GM21528 (cell line): ENCODE results near the gene LILRA5.
"Not testable (repeated sequence)": the region's sequence is repeated elsewhere in the genome, so short reads cannot be mapped to it uniquely, and the experiment has no call there.

Experiments
- ATAC-seq: cut with Tn5 transposase; IDR thresholded peaks from one replicate; pipeline ENCODE4 v1.9.1; 2021; ENCODE audit warnings: mild to moderate bottlenecking, moderate library complexity; ENCODE audit not compliant: unreplicated experiment, low FRiP score

LILRA5 gene

DNA sequence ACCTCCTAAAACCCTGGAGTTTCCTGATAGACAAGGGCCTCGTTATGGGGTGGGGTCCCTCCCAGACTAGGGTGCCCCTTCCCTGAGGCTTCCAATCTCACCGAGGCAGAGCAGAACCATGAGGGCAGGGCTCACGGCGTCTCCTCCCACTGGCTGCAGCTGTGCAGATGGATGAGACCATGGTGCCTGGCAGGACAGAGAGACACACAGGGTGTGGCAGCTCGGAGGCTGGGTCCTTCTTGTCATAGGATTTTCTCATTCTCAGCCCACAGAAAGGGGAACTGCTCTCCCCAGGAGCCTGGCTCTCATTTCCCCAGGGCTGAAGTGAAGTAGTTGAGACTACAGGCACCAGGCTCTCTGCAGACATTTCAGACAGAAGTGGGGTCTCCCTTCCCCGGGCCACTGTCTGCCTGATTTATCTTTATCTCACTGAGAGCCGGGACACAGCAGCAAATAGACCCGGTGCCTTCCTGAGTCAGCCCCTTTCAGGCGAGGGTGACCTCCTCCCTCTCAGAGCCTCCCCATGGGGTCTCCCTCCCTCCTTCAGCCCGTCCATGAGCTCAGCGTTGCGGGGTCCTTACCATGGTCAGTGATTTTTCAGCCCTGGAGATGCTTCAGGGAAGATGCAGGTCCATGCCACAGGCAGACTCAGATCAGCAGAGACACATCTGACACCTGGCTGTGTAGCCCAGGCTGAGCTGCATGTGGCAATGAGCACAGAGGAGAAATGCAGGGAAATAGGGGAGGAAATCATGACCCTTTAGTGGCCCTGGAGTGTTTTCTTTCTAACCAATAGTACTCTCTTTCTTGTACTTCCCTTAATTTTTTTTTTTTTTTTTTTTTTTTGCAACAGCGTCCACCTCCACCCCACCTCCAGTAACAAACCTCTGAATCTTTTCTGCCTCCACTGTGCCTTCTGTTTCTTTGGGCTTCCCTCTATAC, at the start of gene LILRA5:
Gene LILRA5 (minus strand): TSS at position 731 of the 942 bp plus-strand sequence. CDS start 147 bp downstream, at position 584.
- no peak for ATAC-seq

DNA sequence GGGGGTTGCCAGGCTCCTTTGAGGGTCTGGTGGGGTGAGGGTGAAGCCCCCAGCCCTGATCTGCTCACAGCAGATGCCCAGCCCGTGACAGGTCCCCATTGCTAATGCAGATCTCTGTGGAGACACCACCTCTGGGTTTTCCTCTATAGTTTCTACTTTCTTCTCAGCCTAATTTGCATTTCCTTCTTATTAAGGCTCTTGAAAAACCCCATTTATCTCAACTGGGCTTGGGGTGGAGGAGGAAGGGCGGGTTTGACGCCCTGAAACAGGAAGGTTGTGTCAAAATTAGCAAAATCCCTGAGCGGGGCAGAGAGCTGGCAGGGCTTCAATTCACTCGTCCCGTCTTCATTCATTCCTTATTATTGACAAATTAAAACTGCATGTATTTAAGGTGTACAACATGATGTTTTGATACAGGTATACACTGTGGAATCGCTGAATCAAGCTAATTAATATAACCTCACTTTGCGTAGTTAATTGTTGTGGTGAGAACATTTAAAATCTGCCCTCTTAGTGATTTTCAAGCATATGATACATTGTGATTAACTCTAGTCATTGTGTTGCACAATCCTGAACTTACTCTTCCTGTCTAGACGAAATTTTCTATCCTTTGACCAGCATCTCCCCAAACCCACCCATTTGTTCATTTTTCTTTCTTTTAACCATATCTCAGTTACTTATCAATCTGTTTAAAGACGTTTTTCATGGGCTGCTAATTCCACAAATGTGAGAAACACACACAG, 48.9 kb upstream of the LILRA5 start:
- ATAC-seq, result not testable (repeated sequence)

DNA sequence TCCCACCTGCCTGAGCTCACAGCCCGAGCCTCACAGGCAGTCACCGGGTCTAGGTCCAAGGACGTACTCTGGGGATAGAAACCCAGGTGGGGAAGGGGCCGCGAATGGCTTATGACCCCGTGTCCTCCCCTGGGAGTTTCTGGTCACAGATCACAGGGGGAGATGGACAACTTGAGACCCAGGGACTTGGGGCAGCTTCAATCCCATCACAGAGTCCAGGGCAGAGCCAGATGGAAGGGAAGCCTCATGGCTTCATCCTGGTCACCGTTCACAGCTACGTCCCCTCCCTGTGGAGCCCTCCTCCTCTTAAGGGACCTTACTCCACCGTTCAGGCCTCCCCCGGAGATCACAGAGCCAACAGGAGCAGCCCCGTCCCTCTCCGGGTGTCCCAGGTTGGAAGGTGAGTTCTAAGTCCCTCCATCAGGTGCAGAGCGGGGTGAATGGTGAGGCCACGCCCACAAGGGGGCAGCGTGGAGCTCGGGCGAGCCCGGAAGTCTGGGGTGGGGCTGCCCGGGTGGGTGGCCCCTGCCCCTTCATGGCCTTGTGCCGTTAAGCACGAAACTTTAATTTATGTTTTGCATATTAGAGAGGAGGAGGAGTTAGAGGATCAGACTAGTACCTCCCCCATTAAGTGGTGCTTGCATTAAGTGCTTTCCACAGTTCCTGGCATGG, 46.3 kb upstream of the LILRA5 start:
- ATAC-seq, result not testable (repeated sequence)

DNA sequence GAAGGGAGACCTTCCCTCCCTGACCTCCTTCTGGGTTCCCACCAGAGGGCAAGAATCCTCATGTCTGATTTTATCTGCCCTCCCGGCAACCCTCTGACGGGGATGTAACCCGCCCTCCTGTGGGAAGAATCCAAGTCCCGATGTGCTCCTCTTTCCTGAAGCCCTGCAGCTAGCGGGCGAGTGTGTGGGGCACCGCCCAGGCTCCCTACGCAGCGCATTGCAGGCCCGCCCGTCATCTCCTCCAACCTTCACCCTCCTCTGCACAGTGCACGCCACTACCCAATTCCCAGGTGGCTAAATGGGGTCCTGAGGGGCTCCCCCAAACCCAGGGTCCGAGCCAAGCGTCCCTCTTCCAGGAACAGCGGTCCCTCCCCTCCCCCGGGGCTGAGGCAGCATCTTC, 44.4 kb upstream of the LILRA5 start:
- ATAC-seq, result no peak

DNA sequence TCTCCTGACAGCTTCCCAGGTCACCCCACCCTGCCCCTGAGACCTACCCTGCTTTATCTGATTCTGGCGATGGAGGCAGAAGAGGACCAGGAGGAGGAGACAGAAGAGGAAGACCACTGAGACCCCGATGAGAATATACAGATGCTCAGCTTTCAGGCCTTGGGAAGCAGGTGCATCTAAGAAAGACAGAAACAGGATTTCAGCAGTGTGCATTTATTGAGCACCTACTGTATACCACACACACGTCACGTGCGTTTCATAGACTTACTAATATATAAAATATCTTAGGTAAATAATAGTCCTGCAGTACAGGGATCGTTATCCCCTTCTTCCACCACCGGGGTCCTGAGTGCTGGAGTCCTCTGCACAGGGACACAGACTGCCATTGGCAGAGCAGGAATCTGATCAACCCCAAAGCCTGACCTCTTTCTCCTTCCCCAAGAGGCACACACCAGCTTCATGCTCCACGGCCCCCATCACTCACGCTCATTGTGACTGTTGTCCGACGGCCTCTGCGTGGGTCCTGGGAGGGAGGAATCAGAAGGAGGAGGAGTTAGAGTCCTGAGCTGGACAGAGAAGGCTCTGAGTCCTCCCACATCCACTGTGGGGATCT, 43.6 kb upstream of the LILRA5 start:
- ATAC-seq, result no peak

DNA sequence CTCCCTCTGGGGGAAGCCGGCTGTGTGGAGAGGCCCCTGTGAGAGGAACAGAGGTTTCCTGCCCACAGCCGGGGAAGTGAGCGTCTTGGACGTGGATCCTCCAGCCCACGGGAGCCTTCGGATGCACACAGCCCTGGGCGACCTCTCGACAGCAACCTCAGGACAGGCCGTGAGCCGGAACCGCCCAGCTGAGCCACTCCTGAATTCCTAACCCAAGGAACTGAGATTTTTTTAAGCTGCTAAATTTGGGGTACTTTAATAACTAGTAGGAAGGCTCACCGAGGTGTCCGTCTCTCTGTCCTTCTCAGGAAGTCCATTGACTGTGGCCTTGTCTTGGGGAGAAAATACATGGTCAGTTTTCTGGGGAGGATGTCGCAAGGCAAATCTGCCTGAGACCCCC, 42.7 kb upstream of the LILRA5 start:
- ATAC-seq, result no peak

DNA sequence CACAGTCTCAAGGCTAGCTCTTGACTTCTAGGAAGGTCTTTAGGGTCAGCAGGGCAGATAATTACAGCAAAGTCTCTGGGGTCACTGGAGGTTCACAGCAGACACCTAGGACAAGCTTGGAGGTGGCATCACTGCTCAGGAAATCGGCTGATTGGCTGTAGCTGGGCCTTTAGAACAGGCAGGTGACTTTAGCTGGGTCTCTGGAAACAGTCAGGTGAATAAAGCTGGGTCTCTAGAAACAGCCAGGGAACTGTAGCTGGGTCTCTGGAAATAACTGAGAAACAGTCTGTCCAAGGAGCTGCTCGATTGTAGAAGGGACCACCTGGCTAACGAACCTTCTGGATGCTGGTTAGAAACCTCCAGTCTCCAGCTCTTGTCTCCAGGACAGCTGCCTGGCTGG, 41.8 kb upstream of the LILRA5 start:
- no peak for ATAC-seq

DNA sequence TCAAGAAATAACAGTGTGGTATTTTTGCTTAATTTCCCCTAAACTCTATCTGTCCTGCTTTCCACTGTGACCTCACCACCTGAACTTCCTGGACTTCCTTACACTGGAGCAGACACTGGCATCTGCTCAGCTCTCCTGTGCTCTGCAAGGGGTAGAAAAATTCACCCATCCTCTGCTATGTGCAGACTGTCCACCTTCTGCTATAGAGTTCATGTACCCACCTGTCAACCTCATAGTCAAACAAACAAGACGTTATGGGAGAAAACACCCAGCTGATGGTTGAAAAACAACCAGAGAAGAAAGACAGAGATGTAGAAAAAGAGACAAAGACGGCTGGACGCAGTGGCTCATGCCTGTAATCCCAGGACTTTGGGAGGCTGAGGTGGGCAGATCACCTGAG, 39.6 kb upstream of the LILRA5 start:
- ATAC-seq, result no peak

DNA sequence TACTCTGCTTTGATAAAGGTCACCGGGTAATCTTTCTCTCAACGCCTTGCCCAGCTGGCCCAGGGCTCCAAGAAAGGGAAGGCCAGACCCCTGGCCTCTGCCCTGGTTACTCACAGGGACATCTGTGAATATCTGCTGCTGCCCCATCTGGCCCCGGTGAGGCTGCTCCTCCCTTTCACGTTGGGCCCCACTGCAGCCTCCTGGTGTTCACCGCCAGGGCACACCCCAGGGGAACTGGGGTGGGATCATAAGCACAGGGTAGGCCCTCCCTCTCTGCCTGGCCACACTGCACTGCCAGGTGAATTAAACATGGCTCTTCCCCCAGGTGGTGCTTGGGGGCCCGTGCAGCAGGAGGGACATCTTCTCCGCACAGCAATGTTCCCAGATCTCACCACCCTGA, 39.1 kb upstream of the LILRA5 start:
- ATAC-seq, result no peak

DNA sequence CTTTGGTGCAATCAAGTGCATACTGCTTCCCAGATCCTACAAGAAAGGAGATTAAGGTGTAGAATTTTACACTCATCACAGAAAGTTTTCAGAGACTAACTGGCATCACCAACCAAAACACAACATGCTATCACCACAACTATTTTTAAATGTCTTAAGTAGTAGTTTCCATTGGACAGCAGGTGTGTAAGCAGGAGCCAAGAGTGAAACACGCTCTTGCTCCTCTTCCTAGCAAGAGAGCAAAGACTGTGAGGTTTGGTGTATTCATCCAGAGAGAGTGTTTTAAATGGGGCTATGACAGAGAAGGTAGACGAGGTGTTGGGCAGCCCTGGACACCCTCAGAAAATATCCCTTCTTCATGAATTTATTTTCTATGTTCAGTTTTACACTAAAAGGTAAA, 38.5 kb upstream of the LILRA5 start:
- no peak for ATAC-seq

DNA sequence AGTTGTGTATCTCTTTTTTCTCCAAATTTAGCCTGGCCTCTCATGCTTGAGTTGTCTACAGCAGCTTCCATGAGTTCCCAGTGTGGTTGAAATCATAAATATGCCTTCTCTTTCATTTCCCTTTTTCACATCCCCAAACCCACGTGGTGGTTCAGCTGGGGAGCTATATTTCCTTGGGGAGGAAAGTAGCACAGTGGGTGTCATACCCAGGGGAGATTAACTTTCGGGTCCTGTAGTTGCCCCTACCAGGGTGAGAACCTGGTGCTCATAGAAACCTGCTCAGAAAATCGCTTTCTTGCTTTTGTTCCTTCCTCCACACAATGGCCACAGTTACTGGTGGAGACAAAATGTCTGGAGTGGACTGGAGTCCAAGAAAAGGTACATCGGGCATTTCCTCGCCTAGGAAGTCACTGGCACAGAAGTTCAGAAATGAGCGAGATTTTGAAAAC, 33.0 kb upstream of the LILRA5 start:
- no peak for ATAC-seq

DNA sequence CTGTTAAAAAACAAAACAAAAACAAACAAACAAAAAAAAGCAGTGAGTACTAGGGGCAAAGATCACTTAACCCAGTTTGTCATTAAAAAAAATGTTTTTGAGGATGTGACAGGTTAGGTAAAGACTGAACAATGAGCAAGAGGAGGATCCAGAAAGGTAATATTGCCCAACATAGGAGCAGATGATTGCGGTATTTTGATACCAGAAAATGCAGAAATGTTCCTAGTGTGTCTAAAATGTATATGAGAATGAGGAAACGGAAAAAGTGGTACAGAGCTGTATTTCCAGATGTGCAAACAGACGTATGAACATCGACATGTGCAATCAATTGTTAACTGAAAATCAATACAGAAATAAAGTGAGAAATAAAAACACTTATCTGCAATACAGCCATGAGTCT, 30.9 kb upstream of the LILRA5 start:
- ATAC-seq, result no peak

DNA sequence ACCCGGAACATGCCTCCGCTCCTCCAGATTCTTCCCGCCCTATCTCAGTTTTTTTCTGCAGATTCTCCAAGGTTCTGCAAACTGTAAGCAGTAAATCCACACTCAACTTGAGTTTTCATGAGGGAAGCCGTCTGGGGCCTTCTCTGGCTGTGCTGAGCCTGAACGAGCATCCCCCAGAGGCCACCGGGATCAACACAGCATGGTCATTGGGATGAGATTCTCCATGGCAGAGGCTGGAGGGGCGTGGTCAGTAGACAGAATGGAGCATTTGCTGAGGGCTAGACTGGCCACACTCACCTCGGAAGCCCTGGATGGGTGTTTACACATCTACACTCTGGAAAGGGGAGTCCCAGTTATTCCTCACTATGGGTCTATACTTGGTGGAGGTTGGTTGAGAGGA, 28.3 kb upstream of the LILRA5 start:
- no peak for ATAC-seq

DNA sequence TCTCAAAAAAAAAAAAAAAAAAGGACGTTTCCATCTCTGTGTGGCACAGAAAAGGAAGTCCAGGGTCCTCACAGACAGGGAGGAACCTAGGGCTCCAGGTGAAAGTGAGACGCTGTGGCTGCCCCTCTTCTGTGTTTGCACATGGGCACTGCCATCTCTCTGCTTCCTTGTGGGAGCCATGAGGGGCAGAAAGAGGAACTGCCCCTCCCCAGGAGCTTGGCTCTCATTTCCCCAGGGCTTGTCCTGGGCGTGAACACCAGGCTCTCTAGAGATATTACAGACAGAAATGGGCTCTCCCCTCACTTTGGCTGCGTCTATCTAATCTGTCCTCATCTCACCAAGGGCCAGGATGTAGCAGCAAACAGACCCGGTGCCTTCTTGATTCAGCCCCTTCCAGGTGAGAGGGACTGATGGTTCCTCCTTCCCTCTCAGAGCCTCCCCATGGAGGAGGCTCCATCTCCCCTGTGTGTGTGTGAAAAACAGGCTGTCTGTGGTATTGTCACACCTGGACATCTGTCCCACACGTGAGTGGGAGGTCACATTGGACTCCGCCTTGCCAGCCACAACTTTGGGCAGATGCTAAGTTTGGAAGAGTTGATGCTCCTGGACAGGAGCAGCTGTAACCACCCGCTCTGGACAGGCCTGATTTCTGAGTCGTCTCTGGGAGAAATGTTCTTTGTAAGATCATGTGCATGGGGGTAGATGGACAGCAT, 26.8 kb upstream of the LILRA5 start:
- ATAC-seq, result no peak

DNA sequence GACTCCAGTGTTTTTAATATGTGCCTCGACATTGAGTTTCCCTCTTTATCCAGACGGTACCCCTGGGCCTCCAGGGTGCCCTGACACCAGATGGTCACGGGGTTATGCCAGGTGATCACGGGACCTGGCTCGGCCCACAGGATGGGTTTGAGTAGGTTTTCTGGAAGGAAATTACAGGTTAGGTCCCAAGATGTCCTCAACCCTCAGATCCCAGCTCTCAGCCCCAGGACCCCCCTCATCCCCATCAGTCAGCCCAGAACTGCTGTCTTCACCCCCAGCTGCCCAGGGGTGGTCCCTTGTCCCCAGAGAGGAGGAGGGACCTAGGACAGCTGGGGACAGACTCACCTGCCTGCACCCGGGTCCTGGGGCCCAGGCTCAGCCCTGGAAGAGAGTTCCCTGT, 25.6 kb upstream of the LILRA5 start:
- ATAC-seq, result no peak

DNA sequence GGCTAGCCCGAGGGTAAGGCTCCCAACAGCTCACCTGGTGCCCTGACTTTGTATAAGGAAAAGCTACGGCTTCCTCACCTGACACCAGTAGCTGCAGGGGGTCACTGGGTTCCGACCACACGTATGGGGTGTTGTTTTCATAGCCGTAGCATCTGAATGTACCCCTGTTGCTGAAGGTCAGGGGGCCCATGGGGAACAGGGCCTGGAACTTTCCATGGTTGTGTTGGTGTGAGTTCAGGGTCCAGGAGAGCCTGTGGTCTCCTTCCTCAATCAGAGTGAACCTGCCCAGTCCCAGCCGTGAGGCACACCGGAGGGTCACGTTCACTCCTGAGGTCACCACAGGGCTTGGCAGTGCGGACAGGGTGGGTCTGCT, 24.9 kb upstream of the LILRA5 start:
- no peak for ATAC-seq

DNA sequence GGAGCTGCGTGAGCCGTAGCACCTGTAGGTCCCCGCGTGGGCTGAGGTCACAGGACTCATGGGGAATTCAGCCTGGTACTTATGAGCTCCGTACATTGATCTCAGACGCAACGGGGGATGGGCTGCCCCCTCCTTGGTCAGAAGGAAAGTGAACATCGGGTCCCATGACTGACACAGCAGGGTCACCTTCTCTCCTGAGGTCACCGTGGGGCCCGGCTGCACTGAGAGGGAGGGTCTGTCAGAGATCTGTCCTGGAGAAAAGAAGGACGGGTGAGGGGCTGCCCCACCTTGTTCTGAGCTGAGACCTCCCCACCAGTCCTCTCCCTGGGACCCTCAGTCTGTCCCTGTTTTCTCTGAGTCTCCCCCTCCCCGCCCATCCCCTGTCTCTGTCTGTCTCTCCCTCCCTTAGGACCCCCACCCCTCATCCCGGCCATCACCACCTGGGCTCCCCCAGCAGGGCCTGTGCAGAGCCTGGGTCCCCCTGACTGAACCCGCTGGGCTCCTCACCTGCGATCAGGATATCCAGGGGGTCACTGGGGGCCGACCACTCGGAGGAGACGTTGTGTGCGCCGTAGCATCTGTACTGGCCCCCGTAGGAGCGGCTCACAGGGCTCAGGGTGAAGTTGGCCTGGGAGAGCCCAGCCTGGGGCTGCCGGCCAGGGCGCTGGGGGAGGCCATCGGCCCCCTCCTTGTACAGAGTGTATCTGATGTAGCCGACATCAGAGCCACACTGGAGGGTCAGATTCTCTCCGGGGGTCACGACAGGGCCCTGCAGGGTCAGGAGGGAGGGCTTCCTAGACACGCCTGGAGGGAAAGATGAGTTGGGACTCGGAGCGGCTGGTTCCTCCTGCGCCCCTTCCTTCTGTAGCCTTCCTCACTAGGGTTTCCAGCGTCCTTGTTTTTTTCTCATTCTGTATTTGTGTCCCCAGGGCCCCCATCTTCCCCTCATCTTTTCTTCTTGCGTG, 24.2 kb upstream of the LILRA5 start:
- no peak for ATAC-seq

DNA sequence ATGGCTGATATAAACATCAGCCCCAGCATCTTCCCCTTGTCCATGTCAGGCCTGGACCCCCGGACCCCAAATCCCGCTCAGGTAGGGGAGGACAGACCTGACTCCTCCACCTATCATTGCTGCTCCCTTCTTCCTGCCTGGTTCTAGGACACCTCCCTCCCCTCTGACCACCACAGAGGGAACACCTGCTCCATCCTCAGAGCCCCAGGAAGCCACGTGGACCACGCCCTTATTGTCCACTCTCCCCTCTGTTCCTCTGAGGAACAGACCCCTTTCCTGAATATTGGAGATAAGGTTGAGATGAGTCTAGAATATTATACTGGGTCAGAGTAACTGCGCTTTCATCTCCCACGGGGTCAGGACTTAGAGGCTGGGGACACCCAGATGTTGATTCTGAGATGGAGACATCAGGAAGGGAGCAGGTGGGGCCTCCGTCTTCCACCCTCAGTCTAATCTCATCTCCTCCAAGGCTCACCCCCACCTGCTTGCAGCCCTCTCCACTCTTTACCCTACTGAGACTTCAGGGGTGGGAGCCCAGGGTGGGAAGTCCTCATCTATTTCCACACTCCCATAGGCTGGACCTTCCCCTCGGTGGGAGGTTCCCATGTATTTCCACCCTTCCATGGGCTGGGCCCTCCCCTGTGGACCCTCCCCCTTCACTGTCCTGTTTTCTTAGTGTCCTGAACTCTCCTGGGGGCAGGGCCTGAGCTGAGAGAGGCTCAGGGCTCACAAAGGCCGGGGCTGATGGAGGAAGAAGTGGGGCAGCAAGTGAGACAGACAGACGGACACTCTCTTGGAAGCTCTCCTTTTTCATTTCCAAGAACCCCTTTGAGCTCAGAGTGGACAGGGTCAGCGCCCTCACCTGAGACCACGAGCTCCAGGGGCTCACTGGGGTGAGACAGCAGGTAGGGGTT, 23.3 kb upstream of the LILRA5 start:
- no peak for ATAC-seq
